Chondrocyte (in vitro differentiated cells): ENCODE results near the gene LTBP2. TPM values are rescaled to one million over a fixed set of nuclear protein-coding genes. Genes with fewer than 3 reads are reported as not detected.

Experiments
- DNase-seq: peaks from one replicate; pipeline ENCODE4 v3.0.0; 2021; ENCODE audit warnings: mixed read lengths, low spot score
- H3K27ac Mint-ChIP-seq: one replicate; pipeline ENCODE4 v1.8.0; 2021; ENCODE audit warnings: mild to moderate bottlenecking, moderate library complexity, mixed read lengths; ENCODE audit not compliant: unreplicated experiment
- H3K27me3 Mint-ChIP-seq: 2 replicates; pipeline ENCODE4 v1.8.0; 2021; ENCODE audit warnings: low read depth, mixed read lengths
- H3K36me3 Mint-ChIP-seq: 2 replicates; pipeline ENCODE4 v1.8.0; 2021; ENCODE audit warnings: low read depth, mixed read lengths
- H3K4me1 Mint-ChIP-seq: 2 replicates; pipeline ENCODE4 v1.8.0; 2021; ENCODE audit warnings: low read depth, mild to moderate bottlenecking, mixed read lengths
- H3K4me3 Mint-ChIP-seq: one replicate; pipeline ENCODE4 v1.8.0; 2021; ENCODE audit warnings: mild to moderate bottlenecking, moderate library complexity, mixed read lengths; ENCODE audit not compliant: unreplicated experiment
- H3K9me3 Mint-ChIP-seq: 2 replicates; pipeline ENCODE4 v1.8.0; 2021; ENCODE audit warnings: low read depth, mixed read lengths
- total RNA-seq: library from RNA; stranded (reverse); gene quantifications from 3 replicates; pipeline ENCODE4 v1.2.1, GENCODE V29; 2021
- TF ChIP-seq, protein P1 (sequence below): fragments of 200-600 bp; sonication (generic); IDR thresholded peaks from 2 replicates; pipeline ENCODE4 v1.5.0; 2021; ENCODE audit warnings: antibody characterized with exemption, mild to moderate bottlenecking, moderate library complexity

LTBP2 gene
- total RNA-seq, 1 donor from 2014 or later: 215 TPM

DNA sequence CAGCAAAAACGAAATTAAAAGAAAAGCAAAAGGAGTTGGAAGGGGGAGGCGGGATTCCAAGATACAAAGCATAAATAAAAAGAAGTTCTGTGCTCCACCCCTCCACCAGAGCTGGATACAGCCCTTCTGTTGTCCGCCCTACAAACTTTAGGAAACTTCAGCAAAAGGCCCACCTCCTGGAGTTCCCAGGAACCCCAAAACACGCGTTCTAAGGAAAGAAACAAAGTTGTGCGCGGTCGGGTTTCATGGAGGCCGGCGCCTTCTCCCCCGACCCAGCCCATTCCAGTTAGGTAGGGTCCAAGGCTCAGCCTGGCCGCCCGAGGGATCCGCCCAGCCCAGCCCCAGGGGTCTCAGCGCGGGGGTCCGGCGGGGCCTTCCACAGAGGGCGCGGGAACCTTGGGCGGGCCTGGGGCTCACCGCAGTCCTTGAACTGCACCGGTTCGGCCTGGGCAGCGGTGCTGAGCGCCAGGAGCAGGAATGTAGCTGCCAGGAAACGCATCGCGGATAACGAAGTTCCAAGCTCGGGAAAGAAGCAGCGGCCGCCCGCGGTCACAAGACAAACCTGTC, 119.2 kb downstream of the LTBP2 start, which contains the start of gene NPC2:
Gene NPC2, minus strand, starts transcription at position 530 of the 567 bp plus-strand sequence. Its CDS starts 31 bp downstream, at position 499.
- H3K36me3 Mint-ChIP-seq: peaks cover 2% of the 10 kb centered on the region
- no peaks in the 10 kb centered on the region for H3K27me3 Mint-ChIP-seq
- TF ChIP-seq, protein P1, sequence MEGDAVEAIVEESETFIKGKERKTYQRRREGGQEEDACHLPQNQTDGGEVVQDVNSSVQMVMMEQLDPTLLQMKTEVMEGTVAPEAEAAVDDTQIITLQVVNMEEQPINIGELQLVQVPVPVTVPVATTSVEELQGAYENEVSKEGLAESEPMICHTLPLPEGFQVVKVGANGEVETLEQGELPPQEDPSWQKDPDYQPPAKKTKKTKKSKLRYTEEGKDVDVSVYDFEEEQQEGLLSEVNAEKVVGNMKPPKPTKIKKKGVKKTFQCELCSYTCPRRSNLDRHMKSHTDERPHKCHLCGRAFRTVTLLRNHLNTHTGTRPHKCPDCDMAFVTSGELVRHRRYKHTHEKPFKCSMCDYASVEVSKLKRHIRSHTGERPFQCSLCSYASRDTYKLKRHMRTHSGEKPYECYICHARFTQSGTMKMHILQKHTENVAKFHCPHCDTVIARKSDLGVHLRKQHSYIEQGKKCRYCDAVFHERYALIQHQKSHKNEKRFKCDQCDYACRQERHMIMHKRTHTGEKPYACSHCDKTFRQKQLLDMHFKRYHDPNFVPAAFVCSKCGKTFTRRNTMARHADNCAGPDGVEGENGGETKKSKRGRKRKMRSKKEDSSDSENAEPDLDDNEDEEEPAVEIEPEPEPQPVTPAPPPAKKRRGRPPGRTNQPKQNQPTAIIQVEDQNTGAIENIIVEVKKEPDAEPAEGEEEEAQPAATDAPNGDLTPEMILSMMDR: no peak
- peaks cover 36% of the 10 kb centered on the region for H3K4me1 Mint-ChIP-seq
- DNase-seq: no peak
- H3K27ac Mint-ChIP-seq: peak within 1 kb of the TSS; percentile 85
- no peaks in the 10 kb centered on the region for H3K9me3 Mint-ChIP-seq
- H3K4me3 Mint-ChIP-seq: no peak within 1 kb of the TSS

DNA sequence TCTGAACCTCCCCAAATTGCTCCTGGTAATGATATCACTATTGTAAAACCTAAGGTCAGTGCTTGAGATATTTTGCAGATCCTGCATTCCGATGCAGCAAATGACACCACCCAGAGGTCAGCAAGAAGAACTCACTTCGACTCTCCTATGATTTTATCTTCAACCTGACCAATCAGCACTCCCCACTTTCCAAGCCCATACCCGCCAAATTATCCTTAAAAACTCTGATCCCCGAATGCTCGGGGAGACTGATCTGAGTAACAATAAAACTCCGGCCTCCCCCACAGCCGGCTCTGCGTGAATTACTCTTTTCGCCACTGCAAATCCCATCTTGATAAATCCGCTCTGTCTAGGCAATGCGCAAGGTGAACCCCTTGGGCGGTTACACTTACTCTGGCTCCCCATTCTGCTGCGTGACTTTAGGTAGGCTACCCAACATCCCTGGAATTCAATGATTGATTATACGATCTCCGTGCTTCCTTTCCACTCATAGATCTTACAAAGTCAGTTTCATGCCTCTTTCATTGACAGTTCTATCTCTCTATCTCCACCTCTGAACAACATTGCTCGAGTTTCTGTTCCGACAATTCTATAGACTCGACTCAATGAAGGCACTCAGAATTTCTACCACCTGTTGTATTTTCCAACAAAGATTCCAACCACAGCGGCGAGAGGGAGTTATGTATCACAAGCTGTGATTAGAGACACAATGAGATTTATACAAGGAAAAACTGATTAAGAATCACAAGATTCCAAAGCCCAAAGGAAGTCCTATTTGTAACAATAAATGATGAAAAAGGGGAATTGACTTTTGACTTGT, 119.9 kb downstream of the LTBP2 start:
- TF ChIP-seq, protein P1: peak; percentile 61
- H3K4me1 Mint-ChIP-seq: peaks cover 42% of the 10 kb centered on the region
- no peak overlapping the region for H3K4me3 Mint-ChIP-seq
- H3K27ac Mint-ChIP-seq: no peak overlapping the region
- peaks cover 2% of the 10 kb centered on the region for H3K36me3 Mint-ChIP-seq
- no peaks in the 10 kb centered on the region for H3K9me3 Mint-ChIP-seq
- no peaks in the 10 kb centered on the region for H3K27me3 Mint-ChIP-seq
- no peak for DNase-seq

DNA sequence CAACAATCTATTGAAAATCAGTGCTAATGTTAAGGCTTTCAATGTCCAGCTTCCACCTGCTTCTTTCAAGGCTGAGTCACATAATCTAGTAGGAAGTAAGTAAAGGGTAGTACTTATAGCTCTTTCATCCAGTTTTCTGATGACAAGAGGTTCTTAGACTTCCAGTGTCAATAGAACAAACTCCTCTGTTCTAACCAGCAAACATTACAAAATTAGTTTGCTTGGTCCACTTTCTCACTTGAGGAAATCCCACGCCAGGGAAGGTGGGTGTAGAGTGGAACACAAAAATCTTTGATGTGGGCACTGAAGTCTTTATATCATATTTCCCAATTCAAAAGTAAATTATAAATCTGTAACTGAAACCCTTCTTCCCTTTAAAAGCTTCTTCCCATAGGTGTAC, 121.6 kb downstream of the LTBP2 start:
- Mint-ChIP-seq H3K27me3 (no peaks in the 10 kb centered on the region), H3K36me3 (peaks cover 3% of the 10 kb centered on the region), H3K4me1 (peaks cover 48% of the 10 kb centered on the region), H3K27ac (no peak overlapping the region), H3K9me3 (no peaks in the 10 kb centered on the region), H3K4me3 (no peak overlapping the region)
- DNase-seq: no peak
- TF ChIP-seq, protein P1: no peak

DNA sequence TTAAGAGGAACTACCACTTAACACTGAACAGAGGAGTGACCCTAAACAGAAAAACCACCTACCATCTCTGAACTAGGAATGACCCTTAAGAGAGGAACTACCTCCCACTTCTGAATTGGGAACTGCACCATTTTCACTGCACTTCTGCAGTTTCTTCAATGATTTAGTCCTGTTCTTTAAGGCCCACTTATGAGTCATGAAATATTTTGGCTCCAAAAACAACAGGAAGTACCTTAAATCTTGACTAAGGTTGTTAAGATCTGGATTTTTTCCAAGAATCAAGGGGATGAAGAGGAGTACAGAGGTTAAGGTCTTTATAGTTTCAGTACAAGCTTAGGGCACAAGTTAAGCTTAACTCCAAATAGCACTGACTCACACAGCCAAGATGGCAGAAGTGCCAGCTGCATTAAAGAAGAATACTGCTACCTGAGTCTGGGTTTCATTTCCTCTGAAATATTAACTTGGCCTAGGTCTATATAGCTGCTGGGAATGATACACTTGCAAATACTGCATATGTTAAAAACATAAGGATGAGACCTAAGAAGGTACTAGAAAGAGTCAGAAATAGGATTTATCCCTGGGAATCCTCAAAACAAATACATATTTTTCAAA, 123.1 kb downstream of the LTBP2 start:
- no peak overlapping the region for H3K4me3 Mint-ChIP-seq
- peaks cover 33% of the 10 kb centered on the region for H3K4me1 Mint-ChIP-seq
- peaks cover 13% of the 10 kb centered on the region for H3K36me3 Mint-ChIP-seq
- DNase-seq: no peak
- H3K27me3 Mint-ChIP-seq: no peaks in the 10 kb centered on the region
- TF ChIP-seq, protein P1: no peak
- no peaks in the 10 kb centered on the region for H3K9me3 Mint-ChIP-seq
- peak overlapping the region; percentile 50 for H3K27ac Mint-ChIP-seq

GRCh38 chr14:74486164-74486563, 125.9 kb downstream of the LTBP2 start:
- peaks cover 33% of the 10 kb centered on the region for H3K4me1 Mint-ChIP-seq
- TF ChIP-seq, protein P1: no peak
- peaks cover 25% of the 10 kb centered on the region for H3K36me3 Mint-ChIP-seq
- H3K27ac Mint-ChIP-seq: no peak overlapping the region
- no peaks in the 10 kb centered on the region for H3K9me3 Mint-ChIP-seq
- DNase-seq: no peak
- H3K4me3 Mint-ChIP-seq: no peak overlapping the region
- H3K27me3 Mint-ChIP-seq: no peaks in the 10 kb centered on the region
